Left forelimb (tissue), 1 donor: ENCODE data around the gene YY1.

ENCODE experiments used
- DNase-seq: peaks from one replicate; pipeline ENCODE4 v3.0.0-alpha.2; 2018; ENCODE audit warnings: low spot score

Gene YY1

GRCh38 chr14:100313464-100314230, 74.7 kb downstream of the YY1 start:
- DNase-seq, result no peak

DNA sequence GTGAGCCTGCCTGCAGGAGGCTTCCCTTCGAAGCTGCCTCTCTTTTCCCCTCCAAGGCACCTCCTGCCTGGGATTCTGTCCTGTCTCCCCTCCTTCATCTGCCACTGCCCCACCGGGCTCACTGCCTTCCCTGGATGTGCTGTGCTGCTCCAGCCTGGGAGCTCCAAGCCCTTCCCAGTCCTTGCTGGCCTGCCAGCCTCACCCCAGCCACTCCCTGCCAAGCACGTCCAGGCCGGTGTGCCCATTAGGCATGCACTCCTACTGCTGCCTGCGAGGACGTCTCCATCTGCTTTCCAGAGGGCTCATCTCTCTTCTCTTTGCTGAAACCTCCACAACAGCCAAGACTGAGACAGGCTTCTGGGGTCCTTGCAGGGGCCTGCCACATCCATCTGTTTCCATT, 75.8 kb downstream of the YY1 start:
- no peak for DNase-seq

- DNase-seq, result no peak
These were observed 78.4 kb downstream of the YY1 start for GRCh38 chr14:100317389-100317788.

DNA sequence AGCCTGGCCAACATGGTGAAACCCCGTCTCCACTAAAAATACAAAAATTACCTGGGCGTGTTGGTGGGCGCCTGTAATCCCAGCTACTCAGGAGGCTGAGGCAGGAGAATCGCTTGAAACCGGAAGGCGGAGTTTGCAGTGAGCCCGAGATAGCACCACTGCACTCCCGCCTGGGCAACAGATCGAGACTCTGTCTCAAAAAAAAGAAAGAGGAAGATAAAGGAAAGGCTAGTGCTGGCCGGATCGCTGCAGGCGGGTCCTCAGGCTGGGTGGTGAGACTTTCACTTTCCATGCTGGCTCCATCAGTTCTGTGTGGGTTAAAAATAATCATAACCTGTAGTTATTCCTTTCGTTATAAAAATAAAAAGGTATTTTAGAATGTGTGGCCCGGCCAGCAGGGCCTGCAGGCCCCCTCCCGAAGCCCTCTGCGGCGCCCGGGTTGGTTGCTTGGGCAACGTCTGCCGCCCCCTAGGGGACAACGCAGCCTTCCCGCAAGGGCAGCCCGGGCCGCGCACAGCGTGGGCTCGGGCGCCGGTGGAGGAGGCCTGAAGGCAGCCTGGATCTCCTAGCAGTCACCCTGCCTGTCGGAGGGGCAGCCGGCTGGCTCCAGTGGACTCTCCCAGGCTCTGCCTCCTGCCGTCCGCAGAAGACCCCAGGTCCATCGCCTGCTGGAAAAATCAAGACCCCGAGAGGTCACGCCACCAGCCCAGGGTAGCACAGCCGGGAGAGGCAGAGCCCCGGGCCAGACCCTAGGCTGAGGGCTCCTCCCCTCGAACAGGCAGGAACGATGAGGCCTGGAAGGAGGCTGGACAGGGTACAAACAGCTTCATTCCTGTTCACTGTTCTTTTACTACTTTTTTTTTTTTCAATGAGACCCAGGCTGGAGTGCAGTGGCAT, 79.2 kb downstream of the YY1 start:
- DNase-seq, result no peak

DNA sequence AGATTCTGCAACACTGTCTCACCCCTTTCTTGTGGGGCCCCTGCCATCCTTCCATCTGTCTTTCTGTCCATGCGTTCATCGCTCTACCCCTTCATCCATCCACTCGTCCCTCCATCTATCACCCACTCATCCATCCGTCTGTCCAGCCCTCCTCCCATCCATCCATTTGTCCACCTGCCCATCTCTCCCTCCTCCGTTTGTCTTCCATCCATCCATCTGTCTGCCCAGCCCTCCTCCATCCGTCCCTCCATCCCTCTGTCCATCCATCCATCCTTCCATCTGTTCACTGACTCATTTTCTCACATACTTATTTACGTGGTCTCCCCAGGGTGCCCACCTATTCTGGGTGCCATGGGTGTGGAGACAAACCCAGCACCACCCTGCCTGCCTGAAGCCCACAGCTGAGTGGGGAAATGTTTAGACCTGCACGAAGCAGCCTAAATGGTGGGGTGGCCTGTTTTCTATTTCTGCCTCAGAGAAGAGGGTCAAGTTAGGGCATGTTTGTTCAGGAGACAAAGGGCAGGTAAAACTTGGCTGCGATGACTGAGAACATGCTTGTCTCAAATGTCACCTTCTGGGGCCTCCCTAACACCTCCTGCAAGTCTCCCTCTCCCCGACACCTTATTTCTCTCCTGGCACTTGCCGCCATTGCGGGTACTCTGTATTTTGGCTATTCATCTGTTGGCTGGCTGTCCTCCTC, 81.4 kb downstream of the YY1 start:
- DNase-seq, result no peak

- DNase-seq, result no peak
These were observed 82.7 kb downstream of the YY1 start for GRCh38 chr14:100321473-100322137.

DNA sequence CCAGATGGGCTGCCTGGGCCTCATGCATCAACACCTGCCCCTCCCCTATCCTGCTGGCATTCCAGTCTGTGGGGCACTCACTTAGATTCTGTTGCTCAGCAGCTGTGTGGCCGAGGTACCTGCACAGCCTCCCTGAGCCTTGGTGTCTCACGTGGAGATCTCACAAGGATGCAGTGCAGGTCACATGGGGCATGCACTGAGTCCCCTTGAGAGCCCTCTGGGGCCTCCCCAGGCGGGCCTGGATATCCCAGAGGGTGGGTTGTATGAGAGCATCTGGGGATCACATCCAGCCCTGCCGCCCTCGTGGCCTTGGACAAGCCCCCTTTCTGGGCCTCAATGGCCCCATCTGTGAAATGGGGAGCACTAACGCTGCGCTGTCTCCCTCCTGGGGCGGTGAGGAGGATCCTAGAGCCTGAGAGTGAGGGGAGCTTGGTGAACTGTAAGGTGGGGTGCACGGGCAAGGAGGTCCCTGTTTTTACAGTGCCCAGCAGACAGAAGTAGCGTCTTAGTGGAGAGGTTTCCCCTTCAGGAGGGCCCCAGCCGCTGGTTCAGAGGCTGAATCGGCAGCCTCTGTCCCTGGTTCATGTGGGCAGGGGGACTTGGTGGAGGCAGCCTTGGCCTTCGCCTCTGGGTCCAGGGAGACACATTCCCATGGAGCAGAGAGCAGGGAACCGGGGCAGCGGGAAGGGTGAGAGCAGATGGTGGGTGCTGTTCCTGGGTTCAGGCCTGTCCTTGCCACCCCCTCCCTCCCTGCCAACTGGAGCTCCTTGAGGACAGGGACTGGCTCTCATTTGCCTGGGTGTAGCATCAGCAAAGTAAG, 83.4 kb downstream of the YY1 start:
- no peak for DNase-seq

DNA sequence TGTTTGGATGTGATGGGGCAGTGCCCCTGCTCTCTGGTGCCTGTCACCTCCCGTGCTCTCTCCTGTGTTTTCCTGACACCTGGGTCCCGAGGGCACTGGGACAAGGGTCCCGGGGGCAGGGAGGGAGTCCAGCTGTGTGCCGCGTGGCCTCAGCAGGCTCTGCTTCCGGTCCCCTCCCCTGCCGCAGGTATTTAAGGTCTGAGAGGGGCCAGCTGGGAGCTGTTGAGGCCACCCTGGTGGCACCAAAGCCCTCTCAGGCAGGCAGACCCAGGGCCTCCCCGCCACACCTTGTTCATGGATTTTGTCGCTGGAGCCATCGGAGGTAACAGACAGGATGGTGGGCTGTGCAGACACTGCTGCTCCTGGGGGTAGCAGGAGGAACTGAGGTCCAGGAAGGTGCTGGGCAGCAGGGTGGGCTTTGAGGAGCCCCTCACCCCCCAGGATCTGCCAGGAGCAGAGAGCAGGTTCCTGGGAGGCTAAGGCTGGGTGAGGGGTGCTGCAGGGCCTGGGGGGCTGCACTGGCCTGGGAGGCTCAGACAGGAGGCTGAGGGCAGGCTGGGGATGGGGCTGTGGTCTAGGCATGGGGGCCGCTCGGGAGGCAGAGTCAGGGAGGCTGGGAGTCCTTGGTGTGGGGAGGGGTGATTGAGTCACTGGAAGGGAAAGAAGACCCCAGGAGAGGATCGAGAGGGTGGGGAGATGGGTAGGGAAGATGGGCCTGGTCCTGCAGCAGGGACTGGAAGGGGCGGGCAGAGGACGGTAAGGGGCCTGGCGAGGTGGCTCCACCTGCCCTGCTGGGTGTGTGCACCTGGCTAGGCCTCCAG, 84.4 kb downstream of the YY1 start, which contains the start of gene SLC25A47:
Gene SLC25A47 (plus strand): TSS at position 219 of the 821 bp plus-strand sequence. CDS start 76 bp downstream, at position 295.
- DNase-seq, result no peak

DNA sequence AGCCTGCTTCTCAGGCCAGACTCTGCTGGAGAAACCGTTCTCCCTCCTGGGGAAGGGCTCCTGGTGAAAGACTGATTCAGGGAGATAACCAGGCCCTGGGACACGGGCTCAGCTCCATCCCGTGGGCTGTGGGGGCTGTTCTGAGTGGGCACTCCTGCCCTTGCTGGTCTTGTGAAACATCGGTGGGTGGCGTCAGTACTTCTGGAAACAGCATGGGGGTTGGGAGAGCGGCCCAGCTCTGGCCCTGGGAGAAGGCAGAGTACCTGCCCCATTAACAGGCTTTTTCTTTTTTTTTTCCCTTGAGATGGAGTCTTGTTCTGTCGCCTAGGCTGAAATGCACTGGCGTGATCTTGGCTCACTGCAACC, 85.0 kb downstream of the YY1 start:
- DNase-seq, result no peak

DNA sequence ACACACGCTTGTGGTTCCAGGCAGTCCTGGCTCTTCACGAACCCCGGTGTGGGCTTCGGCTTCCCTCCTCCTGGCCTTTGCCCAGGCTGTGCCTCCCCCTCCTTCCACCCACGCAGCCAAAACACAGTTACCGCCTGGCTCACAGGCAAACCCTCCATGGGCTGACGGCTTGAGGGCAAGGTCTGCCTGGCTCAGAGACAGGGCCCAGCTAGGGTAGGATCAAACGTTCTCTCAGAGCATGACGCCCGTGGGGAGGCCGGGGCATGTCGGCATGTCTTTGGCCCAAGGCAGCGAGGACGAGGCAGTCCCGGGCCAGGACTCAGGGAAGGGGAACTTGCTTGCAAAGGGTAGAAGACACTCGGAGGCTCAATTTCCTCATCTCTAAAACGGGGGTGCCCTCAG, 86.3 kb downstream of the YY1 start:
- no peak for DNase-seq

GRCh38 chr14:100325958-100326357, 87.0 kb downstream of the YY1 start:
- no peak for DNase-seq

DNA sequence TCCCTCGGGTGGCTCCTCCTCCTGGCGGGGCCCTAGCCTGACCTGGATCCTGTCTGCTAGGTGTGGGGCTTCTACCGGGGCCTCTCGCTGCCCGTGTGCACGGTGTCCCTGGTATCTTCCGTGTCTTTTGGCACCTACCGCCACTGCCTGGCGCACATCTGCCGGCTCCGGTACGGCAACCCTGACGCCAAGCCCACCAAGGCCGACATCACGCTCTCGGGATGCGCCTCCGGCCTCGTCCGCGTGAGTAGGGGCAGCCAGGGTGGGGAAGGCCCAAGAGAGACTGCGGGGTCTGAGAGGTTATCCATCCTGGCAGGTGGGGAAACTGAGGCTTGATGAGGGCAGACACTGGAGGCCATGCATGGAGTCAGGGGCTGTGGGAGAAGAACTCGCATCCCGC, 88.2 kb downstream of the YY1 start:
- no peak for DNase-seq

DNA sequence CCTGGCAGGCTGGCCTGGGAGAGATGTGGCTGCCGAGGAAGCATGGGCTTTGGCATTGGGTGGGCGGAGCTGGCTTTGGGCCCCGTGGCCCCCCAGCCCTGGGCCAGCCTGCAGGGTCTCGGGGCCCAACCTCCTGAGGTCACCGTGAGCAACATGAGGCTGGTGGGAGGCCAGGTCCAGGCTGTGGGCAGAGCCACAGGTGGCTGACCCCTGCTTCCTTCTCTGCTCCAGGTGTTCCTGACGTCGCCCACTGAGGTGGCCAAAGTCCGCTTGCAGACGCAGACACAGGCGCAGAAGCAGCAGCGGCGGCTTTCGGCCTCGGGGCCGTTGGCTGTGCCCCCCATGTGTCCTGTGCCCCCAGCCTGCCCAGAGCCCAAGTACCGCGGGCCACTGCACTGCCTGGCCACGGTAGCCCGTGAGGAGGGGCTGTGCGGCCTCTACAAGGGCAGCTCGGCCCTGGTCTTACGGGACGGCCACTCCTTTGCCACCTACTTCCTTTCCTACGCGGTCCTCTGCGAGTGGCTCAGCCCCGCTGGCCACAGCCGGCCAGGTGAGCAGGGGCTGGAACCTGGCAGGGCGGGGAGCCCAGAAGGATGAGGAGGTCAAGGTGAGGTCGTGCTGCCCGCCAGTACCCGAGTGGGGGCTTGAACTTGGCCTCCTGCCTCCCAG, 89.7 kb downstream of the YY1 start:
- DNase-seq, result no peak

DNA sequence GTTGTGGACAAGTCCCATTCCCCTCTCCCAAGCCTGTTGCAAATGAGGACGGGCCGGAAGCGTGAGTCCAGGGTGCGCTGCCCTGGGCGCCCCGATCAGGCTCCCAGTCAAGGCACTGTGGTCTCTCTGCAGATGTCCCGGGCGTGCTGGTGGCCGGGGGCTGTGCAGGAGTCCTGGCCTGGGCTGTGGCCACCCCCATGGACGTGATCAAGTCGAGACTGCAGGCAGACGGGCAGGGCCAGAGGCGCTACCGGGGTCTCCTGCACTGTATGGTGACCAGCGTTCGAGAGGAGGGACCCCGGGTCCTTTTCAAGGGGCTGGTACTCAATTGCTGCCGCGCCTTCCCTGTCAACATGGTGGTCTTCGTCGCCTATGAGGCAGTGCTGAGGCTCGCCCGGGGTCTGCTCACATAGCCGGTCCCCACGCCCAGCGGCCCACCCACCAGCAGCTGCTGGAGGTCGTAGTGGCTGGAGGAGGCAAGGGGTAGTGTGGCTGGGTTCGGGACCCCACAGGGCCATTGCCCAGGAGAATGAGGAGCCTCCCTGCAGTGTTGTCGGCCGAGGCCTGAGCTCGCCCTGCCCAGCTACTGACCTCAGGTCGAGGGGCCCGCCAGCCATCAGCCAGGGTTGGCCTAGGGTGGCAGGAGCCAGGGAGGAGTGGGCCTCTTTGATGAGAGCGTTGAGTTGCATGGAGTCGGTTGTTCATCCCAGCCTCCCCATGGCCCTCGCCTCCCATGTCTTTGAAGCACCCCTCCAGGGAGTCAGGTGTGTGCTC, 90.5 kb downstream of the YY1 start:
- DNase-seq, result no peak

GRCh38 chr14:100330007-100330344, 91.0 kb downstream of the YY1 start:
- DNase-seq, result no peak

DNA sequence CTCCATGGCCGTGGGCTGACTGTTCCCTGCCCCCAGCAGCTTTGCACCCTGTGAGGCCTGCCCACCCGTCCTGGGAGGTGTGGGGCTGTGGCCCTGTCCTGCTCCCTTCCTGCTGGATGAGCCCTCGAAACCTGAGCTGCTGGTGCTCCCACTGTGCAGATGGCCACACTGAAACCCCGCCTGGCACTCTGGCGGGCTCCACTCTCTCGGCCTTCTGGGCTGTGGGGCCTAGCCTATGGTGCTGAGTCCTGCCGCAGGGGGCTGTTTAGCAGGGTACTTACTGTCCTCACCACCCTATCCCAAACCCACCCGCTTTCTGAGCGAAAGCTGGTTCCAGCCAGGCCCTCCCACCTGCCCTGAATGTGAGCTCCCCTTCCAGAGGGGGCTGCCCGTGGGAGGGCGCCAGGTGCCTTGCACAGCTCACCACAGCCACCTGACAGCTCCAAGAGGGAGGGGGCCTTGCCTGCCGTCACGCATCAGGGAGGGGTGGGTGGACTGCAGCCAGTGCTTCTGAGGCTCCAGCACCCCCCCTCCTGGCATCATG, 91.5 kb downstream of the YY1 start:
- DNase-seq, result no peak

GRCh38 chr14:100332071-100332639, 93.2 kb downstream of the YY1 start:
- no peak for DNase-seq
